ENCODE results near the gene RCOR1.

GRCh38 chr14:102571043-102571442 is 21.4 kb upstream of the RCOR1 start:
- no peak for TF ChIP-seq CTCF (IDR thresholded peaks at IDR 0.05)
- TF ChIP-seq POLR2AphosphoS5 (IDR thresholded peaks at IDR 0.05): no peak
- TF ChIP-seq POLR2A (IDR thresholded peaks at IDR 0.05): no peak
- no peak for TF ChIP-seq EP300 (IDR thresholded peaks at IDR 0.05)
